Measurements from ENCODE around the gene C17orf50.

The C17orf50 gene

DNA sequence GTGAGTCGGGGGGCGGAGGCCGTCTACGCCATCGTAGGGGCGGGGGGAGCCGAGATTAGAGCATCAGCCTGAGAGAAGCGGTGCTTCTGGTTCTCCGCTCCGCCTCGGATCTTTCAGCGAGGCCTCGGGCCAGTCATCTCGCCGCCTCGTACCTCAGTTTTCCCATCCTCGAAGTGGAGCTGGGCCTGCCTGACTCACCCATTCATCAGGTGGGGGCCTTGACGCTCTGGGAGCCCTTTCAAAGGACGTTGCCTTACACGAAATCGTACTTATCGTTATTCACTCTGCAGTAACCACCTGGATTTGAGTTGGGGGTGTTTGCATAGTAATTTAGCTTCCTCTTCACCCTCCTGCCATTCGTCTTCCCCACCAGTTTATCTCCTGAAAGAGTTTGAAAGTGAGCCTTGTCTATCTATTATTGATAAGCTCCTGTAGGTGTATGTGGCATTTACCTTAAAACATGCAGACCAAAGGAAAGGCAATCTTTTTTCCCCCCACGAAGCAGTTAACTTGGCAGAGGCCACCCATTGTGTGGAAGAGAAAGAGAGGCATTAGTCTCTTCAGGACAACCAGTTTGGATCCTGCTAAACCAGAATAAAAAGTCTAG lies 49.3 kb downstream of the C17orf50 start:
- no peaks in the 10 kb centered on the region for H3K27me3 ChIP-seq (ENCODE audit: low read depth)
- peaks cover 24% of the 10 kb centered on the region for H3K4me1 ChIP-seq
- no peaks in the 10 kb centered on the region for H3K9me3 ChIP-seq
- no peaks in the 10 kb centered on the region for H3K36me3 ChIP-seq (replicated peaks)
- no peak for DNase-seq (ENCODE audit: low spot score in 2 of 2)
- in situ Hi-C loops (cut with MboI; ENCODE audit: low sequenced_read_pairs) = loop anchor here (5.0 kb wide), 1 partner anchor 48 kb away; the partner anchor contains the start of gene C17orf50
- peak overlapping the region; percentile 99 for H3K4me3 ChIP-seq

GRCh38 chr17:35811759-35812158 lies 51.1 kb downstream of the C17orf50 start:
- H3K4me3 ChIP-seq = no peak overlapping the region; the same call in 1 of the 2 replicates
- peaks cover 31% of the 10 kb centered on the region for H3K4me1 ChIP-seq

GRCh38 chr17:35812456-35812855 lies 51.8 kb downstream of the C17orf50 start:
- in situ Hi-C loops (cut with MboI; ENCODE audit: low sequenced_read_pairs) = no loop called here
- H3K9me3 ChIP-seq = no peaks in the 10 kb centered on the region
- DNase-seq (ENCODE audit: low spot score in 2 of 2) = no peak
- peaks cover 31% of the 10 kb centered on the region for H3K4me1 ChIP-seq
- H3K27me3 ChIP-seq (ENCODE audit: low read depth) = no peaks in the 10 kb centered on the region
- H3K4me3 ChIP-seq = no peak overlapping the region
- H3K36me3 ChIP-seq (replicated peaks) = peaks cover 11% of the 10 kb centered on the region

More at GRCh38 chr17:35811759-35812158, 51.1 kb downstream of the C17orf50 start:
- peaks cover 7% of the 10 kb centered on the region for H3K36me3 ChIP-seq (replicated peaks)
- no peaks in the 10 kb centered on the region for H3K27me3 ChIP-seq (ENCODE audit: low read depth)
- in situ Hi-C loops (cut with MboI; ENCODE audit: low sequenced_read_pairs) = no loop called here
- no peak for DNase-seq (ENCODE audit: low spot score in 2 of 2)
- H3K9me3 ChIP-seq = no peaks in the 10 kb centered on the region

All from HAP-1 (cell line).